ENCODE data around the gene MLXIPL.

The MLXIPL gene

GRCh38 chr7:73570977-73571376 lies 53.3 kb downstream of the MLXIPL start:
- H3K4me1 ChIP-seq (ENCODE audit: control insufficient read depth, insufficient read depth, low read depth, low read length), result peaks cover 4% of the 10 kb centered on the region
- H4K91ac ChIP-seq (ENCODE audit: low read length), result no peak overlapping the region

GRCh38 chr7:73570521-73570920 lies 53.8 kb downstream of the MLXIPL start:
- no peak overlapping the region for H3K9ac ChIP-seq (ENCODE audit: low read length)

More at GRCh38 chr7:73570977-73571376, 53.3 kb downstream of the MLXIPL start:
- no peak overlapping the region for H3K4ac ChIP-seq (ENCODE audit: low read depth in 1 of 2, low read length in 2 of 2)
- H3K23ac ChIP-seq (ENCODE audit: low read length in 2 of 2), result no peak overlapping the region
- no peak overlapping the region for H3K4me3 ChIP-seq (ENCODE audit: insufficient read depth in 1 of 2, low read depth in 1 of 2, low read length in 2 of 2)
- H3K4me2 ChIP-seq (ENCODE audit: low read length, poor library complexity, severe bottlenecking), result no peak overlapping the region
- H3K79me1 ChIP-seq (replicated peaks; ENCODE audit: low read length, poor library complexity, severe bottlenecking), result peaks cover 32% of the 10 kb centered on the region
- no peak for DNase-seq
- no peaks in the 10 kb centered on the region for H3K27me3 ChIP-seq (ENCODE audit: control insufficient read depth in 1 of 2, insufficient read depth in 1 of 2, low read length in 2 of 2)
- no peak overlapping the region for H2BK120ac ChIP-seq (ENCODE audit: low read depth, low read length)
- no peak overlapping the region for H3K18ac ChIP-seq (ENCODE audit: low read depth in 1 of 2, low read length in 2 of 2)
- over 99% methylated on average over 10 of the region's 10 CpGs for WGBS
- H3K36me3 ChIP-seq (ENCODE audit: control insufficient read depth in 1 of 2, insufficient read depth in 2 of 2, low read depth in 1 of 2, low read length in 2 of 2), result peaks cover 58 to 66% of the 10 kb centered on the region in 2 experiments
- H2BK12ac ChIP-seq (ENCODE audit: low read length in 2 of 2), result no peak overlapping the region
- no peak overlapping the region for H2BK15ac ChIP-seq (ENCODE audit: low read depth, poor library complexity, severe bottlenecking)
- no peak overlapping the region for H2BK5ac ChIP-seq (ENCODE audit: low read depth, low read length, poor library complexity, severe bottlenecking)
- no peak overlapping the region for H3K14ac ChIP-seq (ENCODE audit: low read length in 2 of 2)
- H4K8ac ChIP-seq (ENCODE audit: low read length), result no peak overlapping the region
- no peaks in the 10 kb centered on the region for H3K9me3 ChIP-seq (ENCODE audit: control insufficient read depth, low read length)
- H2AK5ac ChIP-seq (ENCODE audit: low read length, severe bottlenecking), result no peak overlapping the region
- H2AFZ ChIP-seq (ENCODE audit: low read depth, low read length), result no peak overlapping the region
- no peak overlapping the region for H3K9ac ChIP-seq (ENCODE audit: low read length)
- H3K27ac ChIP-seq (ENCODE audit: low read length, poor library complexity, severe bottlenecking), result no peak overlapping the region

GRCh38 chr7:73569042-73569608 lies 55.2 kb downstream of the MLXIPL start:
- no peak overlapping the region for H2AK5ac ChIP-seq (ENCODE audit: low read length, severe bottlenecking)
- peaks cover 47 to 52% of the 10 kb centered on the region in 2 experiments for H3K36me3 ChIP-seq (ENCODE audit: control insufficient read depth in 1 of 2, insufficient read depth in 2 of 2, low read depth in 1 of 2, low read length in 2 of 2)
- H4K8ac ChIP-seq (ENCODE audit: low read length), result no peak overlapping the region
- no peak overlapping the region for H2AFZ ChIP-seq (ENCODE audit: low read depth, low read length)
- no peak overlapping the region for H3K4me2 ChIP-seq (ENCODE audit: low read length, poor library complexity, severe bottlenecking)
- no peak overlapping the region for H2BK15ac ChIP-seq (ENCODE audit: low read depth, poor library complexity, severe bottlenecking)
- H3K27ac ChIP-seq (ENCODE audit: low read length, poor library complexity, severe bottlenecking), result no peak overlapping the region
- H3K9ac ChIP-seq (ENCODE audit: low read length), result no peak overlapping the region
- no peak overlapping the region for H2BK120ac ChIP-seq (ENCODE audit: low read depth, low read length)
- no peak overlapping the region for H3K4me3 ChIP-seq (ENCODE audit: insufficient read depth in 1 of 2, low read depth in 1 of 2, low read length in 2 of 2)
- no peak overlapping the region for H3K23ac ChIP-seq (ENCODE audit: low read length in 2 of 2)
- H3K9me3 ChIP-seq (ENCODE audit: control insufficient read depth, low read length), result no peaks in the 10 kb centered on the region
- DNase-seq, result no peak
- no peak overlapping the region for H3K14ac ChIP-seq (ENCODE audit: low read length in 2 of 2)
- WGBS, result 96% methylated on average over 5 of the region's 5 CpGs
- H4K91ac ChIP-seq (ENCODE audit: low read length), result no peak overlapping the region
- no peaks in the 10 kb centered on the region for H3K27me3 ChIP-seq (ENCODE audit: control insufficient read depth in 1 of 2, insufficient read depth in 1 of 2, low read length in 2 of 2)
- H3K4ac ChIP-seq (ENCODE audit: low read depth in 1 of 2, low read length in 2 of 2), result no peak overlapping the region
- H2BK5ac ChIP-seq (ENCODE audit: low read depth, low read length, poor library complexity, severe bottlenecking), result no peak overlapping the region
- no peak overlapping the region for H3K18ac ChIP-seq (ENCODE audit: low read depth in 1 of 2, low read length in 2 of 2)
- H2BK12ac ChIP-seq (ENCODE audit: low read length in 2 of 2), result no peak overlapping the region
- H3K4me1 ChIP-seq (ENCODE audit: control insufficient read depth, insufficient read depth, low read depth, low read length), result peaks cover 1% of the 10 kb centered on the region
- H3K79me1 ChIP-seq (replicated peaks; ENCODE audit: low read length, poor library complexity, severe bottlenecking), result peaks cover 25% of the 10 kb centered on the region

More at GRCh38 chr7:73570521-73570920, 53.8 kb downstream of the MLXIPL start:
- Histone ChIP-seq H2BK120ac (ENCODE audit: low read depth, low read length) (no peak overlapping the region), H2BK15ac (ENCODE audit: low read depth, poor library complexity, severe bottlenecking) (no peak overlapping the region), H3K27ac (ENCODE audit: low read length, poor library complexity, severe bottlenecking) (no peak overlapping the region), H2BK5ac (ENCODE audit: low read depth, low read length, poor library complexity, severe bottlenecking) (no peak overlapping the region), H3K23ac (ENCODE audit: low read length in 2 of 2) (no peak overlapping the region), H3K79me1 (replicated peaks; ENCODE audit: low read length, poor library complexity, severe bottlenecking) (peaks cover 29% of the 10 kb centered on the region), H3K4me3 (ENCODE audit: insufficient read depth in 1 of 2, low read depth in 1 of 2, low read length in 2 of 2) (no peak overlapping the region), H2AFZ (ENCODE audit: low read depth, low read length) (no peak overlapping the region), H3K14ac (ENCODE audit: low read length in 2 of 2) (no peak overlapping the region), H3K4ac (ENCODE audit: low read depth in 1 of 2, low read length in 2 of 2) (no peak overlapping the region), H3K9me3 (ENCODE audit: control insufficient read depth, low read length) (no peaks in the 10 kb centered on the region), H3K4me1 (ENCODE audit: control insufficient read depth, insufficient read depth, low read depth, low read length) (peaks cover 1% of the 10 kb centered on the region), H3K36me3 (ENCODE audit: control insufficient read depth in 1 of 2, insufficient read depth in 2 of 2, low read depth in 1 of 2, low read length in 2 of 2) (peaks cover 55 to 61% of the 10 kb centered on the region in 2 experiments), H4K91ac (ENCODE audit: low read length) (no peak overlapping the region), H3K27me3 (ENCODE audit: control insufficient read depth in 1 of 2, insufficient read depth in 1 of 2, low read length in 2 of 2) (no peaks in the 10 kb centered on the region), H2BK12ac (ENCODE audit: low read length in 2 of 2) (no peak overlapping the region), H3K18ac (ENCODE audit: low read depth in 1 of 2, low read length in 2 of 2) (no peak overlapping the region), H2AK5ac (ENCODE audit: low read length, severe bottlenecking) (no peak overlapping the region), H3K4me2 (ENCODE audit: low read length, poor library complexity, severe bottlenecking) (no peak overlapping the region), H4K8ac (ENCODE audit: low read length) (no peak overlapping the region)
- no peak for DNase-seq
- 98% methylated on average over 22 of the region's 22 CpGs for WGBS

DNA sequence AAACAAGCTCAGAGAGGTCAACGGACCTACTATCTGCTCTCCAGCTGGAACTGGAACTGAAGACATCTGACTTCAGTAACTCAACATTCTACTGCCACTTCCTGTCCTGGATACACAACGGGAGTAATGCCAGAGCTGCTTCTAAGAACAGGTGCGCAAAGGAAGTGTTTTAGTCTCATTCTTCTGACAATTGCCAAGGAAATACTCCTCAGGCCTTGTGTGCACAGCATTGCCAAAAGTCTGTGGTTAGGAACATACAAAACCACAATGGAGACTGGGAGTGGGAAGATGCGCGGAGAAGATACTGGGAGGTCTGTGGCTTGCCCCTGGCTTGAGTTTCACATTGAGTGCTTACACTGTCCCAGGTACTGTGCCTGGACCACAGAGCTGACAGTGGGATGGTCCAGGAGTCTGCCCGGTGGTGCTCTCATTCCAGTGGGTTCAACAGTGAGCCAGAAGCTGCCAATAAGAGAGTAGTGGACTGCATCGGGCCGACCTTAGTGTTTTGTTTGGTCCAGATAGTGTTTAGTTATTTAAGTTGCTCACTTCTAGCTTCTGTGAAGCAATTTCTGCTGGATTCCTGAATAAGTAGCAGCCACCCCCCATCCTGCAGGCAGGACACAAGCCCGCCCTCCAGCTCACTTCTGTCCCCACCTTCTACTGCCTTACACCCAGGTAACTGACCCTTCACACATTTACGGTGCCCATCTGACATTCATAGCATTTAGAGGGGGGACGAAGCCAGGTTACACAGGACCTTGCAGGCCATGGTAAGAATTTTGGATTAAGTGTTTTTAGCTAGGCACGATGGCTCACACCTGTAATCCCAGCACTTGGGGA lies 56.3 kb downstream of the MLXIPL start:
- Histone ChIP-seq H3K9ac (ENCODE audit: low read length) (no peak overlapping the region), H4K8ac (ENCODE audit: low read length) (no peak overlapping the region), H4K91ac (ENCODE audit: low read length) (no peak overlapping the region), H2BK5ac (ENCODE audit: low read depth, low read length, poor library complexity, severe bottlenecking) (no peak overlapping the region), H3K4me3 (ENCODE audit: insufficient read depth in 1 of 2, low read depth in 1 of 2, low read length in 2 of 2) (no peak overlapping the region), H3K18ac (ENCODE audit: low read depth in 1 of 2, low read length in 2 of 2) (no peak overlapping the region), H3K36me3 (ENCODE audit: control insufficient read depth in 1 of 2, insufficient read depth in 2 of 2, low read depth in 1 of 2, low read length in 2 of 2) (peaks cover 37 to 41% of the 10 kb centered on the region in 2 experiments), H3K4me1 (ENCODE audit: control insufficient read depth, insufficient read depth, low read depth, low read length) (peaks cover 1% of the 10 kb centered on the region), H2BK12ac (ENCODE audit: low read length in 2 of 2) (no peak overlapping the region), H3K27me3 (ENCODE audit: control insufficient read depth in 1 of 2, insufficient read depth in 1 of 2, low read length in 2 of 2) (no peaks in the 10 kb centered on the region), H3K4me2 (ENCODE audit: low read length, poor library complexity, severe bottlenecking) (no peak overlapping the region), H3K14ac (ENCODE audit: low read length in 2 of 2) (no peak overlapping the region), H3K23ac (ENCODE audit: low read length in 2 of 2) (no peak overlapping the region), H2AFZ (ENCODE audit: low read depth, low read length) (no peak overlapping the region), H2BK15ac (ENCODE audit: low read depth, poor library complexity, severe bottlenecking) (no peak overlapping the region), H2AK5ac (ENCODE audit: low read length, severe bottlenecking) (no peak overlapping the region), H3K27ac (ENCODE audit: low read length, poor library complexity, severe bottlenecking) (no peak overlapping the region), H3K79me1 (replicated peaks; ENCODE audit: low read length, poor library complexity, severe bottlenecking) (peaks cover 14% of the 10 kb centered on the region), H3K4ac (ENCODE audit: low read depth in 1 of 2, low read length in 2 of 2) (no peak overlapping the region), H2BK120ac (ENCODE audit: low read depth, low read length) (no peak overlapping the region), H3K9me3 (ENCODE audit: control insufficient read depth, low read length) (no peaks in the 10 kb centered on the region)
- WGBS, result 94% methylated on average over 12 of the region's 12 CpGs
- DNase-seq, result no peak
